ENCODE results near the gene AIFM1. TPM values are rescaled to one million over a fixed set of nuclear protein-coding genes. Genes with fewer than 3 reads are reported as not detected.

Gene AIFM1
- total and polyA plus RNA-seq, 10 donors, result 13.4 to 27.1 (median 22.5) TPM

- Histone ChIP-seq H3K4me1 (no peaks in the 10 kb centered on the region), H3K27me3 (replicated peaks in 1 of 7) (no peaks in the 10 kb centered on the region), H3K27ac (no peak overlapping the region), H3K4me3 (no peak overlapping the region), H3K36me3 (peaks cover 0 to 95% (median 32%) of the 10 kb centered on the region in 6 donors), H3K9me3 (no peaks in the 10 kb centered on the region)
- DNase-seq, result no peak
- 83 to 96% (median 87%) methylated on average over 8 of the region's 8 CpGs for WGBS, 5 donors
- TF ChIP-seq POLR2AphosphoS5 (IDR thresholded peaks at IDR 0.05) (no peak), POLR2A (IDR thresholded peaks at IDR 0.05) (no peak), CTCF (IDR thresholded peaks at IDR 0.05 in 8 of 11, conservative IDR thresholded peaks at IDR 0.05 in 3 of 11) (no peak)
- intact Hi-C loops (cut with DNase I; ENCODE audit: low total_unique reads), result no loop called here
Measured at GRCh38 chrX:130136961-130137360, 28.7 kb downstream of the AIFM1 start.

- 69 to 90% (median 73%) methylated on average over 5 of the region's 5 CpGs for WGBS, 5 donors
- Histone ChIP-seq H3K4me3 (no peak overlapping the region), H3K9me3 (no peaks in the 10 kb centered on the region), H3K27ac (no peak overlapping the region), H3K4me1 (no peaks in the 10 kb centered on the region), H3K27me3 (replicated peaks in 1 of 7) (no peaks in the 10 kb centered on the region), H3K36me3 (peaks cover 0 to 95% (median 35%) of the 10 kb centered on the region in 6 donors)
- intact Hi-C loops (cut with DNase I; ENCODE audit: low total_unique reads), result no loop called here
- TF ChIP-seq CTCF (IDR thresholded peaks at IDR 0.05 in 8 of 11, conservative IDR thresholded peaks at IDR 0.05 in 3 of 11), result no peak
- no peak for TF ChIP-seq POLR2AphosphoS5 (IDR thresholded peaks at IDR 0.05)
- TF ChIP-seq POLR2A (IDR thresholded peaks at IDR 0.05), result no peak
- no peak for DNase-seq
Measured at GRCh38 chrX:130136496-130136895, 29.1 kb downstream of the AIFM1 start.

- 78 to 98% (median 94%) methylated on average over 5 of the region's 5 CpGs for WGBS, 5 donors
Measured at GRCh38 chrX:130130990-130131389, 34.7 kb downstream of the AIFM1 start.

More at GRCh38 chrX:130130990-130131389, 34.7 kb downstream of the AIFM1 start:
- intact Hi-C loops (cut with DNase I; ENCODE audit: low total_unique reads), result no loop called here
- TF ChIP-seq CTCF (IDR thresholded peaks at IDR 0.05 in 8 of 11, conservative IDR thresholded peaks at IDR 0.05 in 3 of 11) (no peak), POLR2A (IDR thresholded peaks at IDR 0.05) (no peak), POLR2AphosphoS5 (IDR thresholded peaks at IDR 0.05) (no peak)
- H3K4me1 ChIP-seq, result no peaks in the 10 kb centered on the region
- H3K36me3 ChIP-seq, result peaks cover 0 to 95% (median 31%) of the 10 kb centered on the region in 6 donors
- H3K9me3 ChIP-seq, result no peaks in the 10 kb centered on the region
- H3K4me3 ChIP-seq, result no peak overlapping the region
- DNase-seq, result no peak
- no peak overlapping the region for H3K27ac ChIP-seq
- no peaks in the 10 kb centered on the region for H3K27me3 ChIP-seq (replicated peaks in 1 of 7)
